Measurements from ENCODE around the gene DYNLT4.
"Not testable (repeated sequence)": the region's sequence is repeated elsewhere in the genome, so short reads cannot be mapped to it uniquely, and the experiment has no call there.

Gene DYNLT4

GRCh38 chr1:44808938-44809917, 2.1 kb upstream of the DYNLT4 start:
- peak; percentile 82 to 89 for DNase-seq (ENCODE audit: low read depth in 2 of 2)

GRCh38 chr1:44808063-44808937, 1.1 kb upstream of the DYNLT4 start, which contains the start of gene BTBD19:
BTBD19 (plus strand) TSS chr1:44808523; CDS start chr1:44808821, 298 bp downstream.
- DNase-seq (ENCODE audit: low read depth in 2 of 2), result peak; percentile 67 to 73

GRCh38 chr1:44807364-44808062, 362 bp upstream of the DYNLT4 start:
- DNase-seq (ENCODE audit: low read depth in 2 of 2), result peak; percentile 80 to 84

- DNase-seq (ENCODE audit: low read depth in 2 of 2), result no peak
Observed at GRCh38 chr1:44806025-44806703, 987 bp downstream of the DYNLT4 start.

- no peak for DNase-seq (ENCODE audit: low read depth in 2 of 2)
Observed at GRCh38 chr1:44805311-44806024, 1.7 kb downstream of the DYNLT4 start.

GRCh38 chr1:44803312-44804095, 3.6 kb downstream of the DYNLT4 start:
- no peak for DNase-seq (ENCODE audit: low read depth in 2 of 2)

GRCh38 chr1:44803062-44803311, 4.2 kb downstream of the DYNLT4 start:
- DNase-seq (ENCODE audit: low read depth in 2 of 2), result no peak

- DNase-seq (ENCODE audit: low read depth in 2 of 2), result no peak
Observed at GRCh38 chr1:44802306-44803061, 4.7 kb downstream of the DYNLT4 start.

- DNase-seq (ENCODE audit: low read depth in 2 of 2), result no peak
Observed at GRCh38 chr1:44801491-44802305, 5.5 kb downstream of the DYNLT4 start.

- DNase-seq (ENCODE audit: low read depth in 2 of 2), result peak; percentile 97
Observed at GRCh38 chr1:44799770-44800584, 7.2 kb downstream of the DYNLT4 start, which contains the start of gene PLK3. PLK3 (plus strand) TSS chr1:44800377; CDS start chr1:44800464, 87 bp downstream.

GRCh38 chr1:44798481-44799365, 8.4 kb downstream of the DYNLT4 start:
- no peak for DNase-seq (ENCODE audit: low read depth in 2 of 2)

GRCh38 chr1:44797886-44798285, 9.3 kb downstream of the DYNLT4 start:
- DNase-seq (ENCODE audit: low read depth in 2 of 2), result not testable (repeated sequence)

- no peak for DNase-seq (ENCODE audit: low read depth in 2 of 2)
Observed at GRCh38 chr1:44792736-44793502, 14.2 kb downstream of the DYNLT4 start.

GRCh38 chr1:44790968-44791801, 16.0 kb downstream of the DYNLT4 start:
- no peak for DNase-seq (ENCODE audit: low read depth in 2 of 2)

Data from stimulated activated CD8-positive, alpha-beta memory T cell treated with anti-CD3 and anti-CD28 coated beads, Interleukin-7, amount 100 ng/mL, for 4 hours (primary cell).